Stimulated activated CD4-positive, alpha-beta T cell treated with anti-CD3 and anti-CD28 coated beads, Interleukin-4, amount 100 ng/mL, for 1 hour (primary cell): ENCODE data around the gene MYOT.
A peak's percentile ranks its signal among the peaks of the same experiment; 100 is the strongest.
"Not testable (repeated sequence)": the region's sequence is repeated elsewhere in the genome, so short reads cannot be mapped to it uniquely, and the experiment has no call there.

ENCODE experiments used
- DNase-seq: peaks from one replicate; pipeline ENCODE4 v3.0.0-alpha.2; 2020

The MYOT gene

DNA sequence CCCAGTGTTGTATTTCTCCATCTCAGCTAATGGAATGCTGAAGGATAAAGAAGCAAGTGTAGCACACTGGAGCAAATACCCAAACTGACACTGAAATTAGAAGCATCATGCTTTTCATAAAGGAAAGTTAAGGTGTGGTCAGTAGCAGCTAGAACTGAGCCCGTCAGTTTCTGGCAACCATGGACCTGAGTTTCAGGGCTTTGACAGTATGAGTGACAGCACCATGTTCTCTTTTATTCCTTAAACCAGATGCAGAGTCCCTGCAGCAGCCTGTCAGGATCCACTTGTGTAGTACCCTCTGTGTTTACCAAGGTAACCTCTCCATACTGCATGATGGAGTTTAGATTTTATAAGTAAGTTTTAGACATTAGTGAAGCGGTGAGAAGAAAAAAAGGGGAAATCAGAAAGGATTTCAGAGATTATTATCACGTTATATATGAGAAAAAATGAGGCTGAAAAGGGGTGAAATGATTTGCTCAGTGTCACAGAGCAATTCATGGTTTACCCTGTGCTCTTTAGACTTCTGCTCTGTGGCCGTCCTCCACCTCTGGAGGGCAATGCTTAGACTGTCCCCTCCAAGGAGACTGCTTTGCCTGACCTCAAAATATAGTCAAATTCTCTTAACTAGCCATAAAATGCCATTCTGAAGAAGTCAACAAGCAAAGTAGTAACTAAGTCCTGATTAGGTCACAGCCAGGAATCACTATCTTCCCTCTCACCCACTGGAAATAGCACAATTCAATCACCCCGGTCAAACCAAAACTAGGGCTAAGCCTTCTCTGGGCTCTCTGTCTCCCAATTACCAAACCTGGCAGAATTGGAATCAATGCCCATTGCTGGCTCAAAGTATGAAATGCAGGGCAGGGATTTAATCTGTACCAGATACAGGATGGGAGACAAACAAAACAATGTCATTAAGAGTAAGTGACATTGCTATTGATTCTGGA, 10.5 kb upstream of the MYOT start:
- no peak for DNase-seq

DNA sequence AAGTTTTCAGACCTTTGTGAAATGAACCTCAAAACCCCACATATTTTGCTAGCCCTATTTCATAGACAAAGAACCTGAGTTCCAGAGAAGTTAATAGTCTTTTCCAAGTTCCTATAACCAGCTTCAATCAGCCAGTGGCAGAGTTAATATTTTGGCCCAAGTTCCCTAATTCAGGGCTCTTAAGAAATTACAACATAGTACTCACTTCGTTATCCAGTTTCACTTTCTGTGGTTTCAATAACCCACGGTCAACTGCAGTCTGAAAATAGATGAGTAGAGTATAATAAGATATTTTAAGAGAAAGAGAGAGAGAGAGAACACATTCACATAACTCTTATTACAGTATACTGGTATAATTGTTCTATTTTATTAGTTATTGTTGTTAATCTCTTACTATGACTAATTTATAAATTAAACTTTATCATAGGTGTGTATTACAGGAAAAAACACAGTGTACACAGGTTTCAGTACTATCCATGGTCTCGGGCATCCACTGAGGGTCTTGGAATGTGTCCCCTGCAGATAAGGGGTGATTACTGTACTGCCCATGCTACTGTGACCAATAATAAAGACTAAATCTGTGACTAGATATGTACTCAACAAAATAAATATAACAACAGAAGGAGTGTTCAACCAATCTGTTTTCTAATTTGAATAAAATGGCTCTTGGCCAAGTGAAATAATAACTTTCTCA, 9.3 kb upstream of the MYOT start:
- DNase-seq = no peak

DNA sequence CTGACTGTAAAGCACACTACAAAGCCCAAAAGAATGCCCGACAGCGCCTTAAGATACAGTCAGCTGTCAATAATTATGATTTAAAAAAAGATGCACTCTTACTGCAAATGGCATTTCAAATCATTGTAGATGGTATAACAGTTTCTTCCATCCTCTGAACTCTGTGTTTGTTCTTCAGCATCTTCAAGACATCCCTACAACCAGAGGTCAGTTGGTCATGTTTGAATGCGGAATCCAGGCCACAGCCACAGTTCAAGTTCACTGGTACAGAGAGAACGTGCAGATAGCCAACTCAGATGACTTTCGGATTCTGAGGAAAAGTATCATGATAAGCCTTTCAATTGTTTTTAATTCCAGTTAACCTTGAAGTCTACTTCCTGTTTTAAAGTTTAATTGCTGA, 8.7 kb upstream of the MYOT start:
- DNase-seq = no peak

DNA sequence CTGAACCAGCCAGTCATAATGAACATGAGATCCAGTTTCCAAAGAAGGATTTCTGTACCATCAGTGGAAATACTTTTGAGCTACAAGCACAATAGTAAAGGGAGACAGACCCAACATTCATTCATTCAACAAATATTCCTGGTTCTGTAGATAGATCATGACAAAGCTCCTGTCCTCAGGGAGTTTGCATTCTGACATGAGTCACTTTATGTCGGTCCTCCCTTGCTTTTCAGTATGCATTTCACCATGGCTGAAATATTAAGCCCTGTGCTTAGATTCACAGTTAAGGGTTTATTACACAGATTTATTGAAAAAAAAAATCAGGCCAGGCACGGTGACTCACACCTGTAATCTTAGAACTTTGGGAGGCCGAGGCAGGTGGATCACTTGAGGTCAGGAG, 5.4 kb upstream of the MYOT start:
- DNase-seq = no peak

DNA sequence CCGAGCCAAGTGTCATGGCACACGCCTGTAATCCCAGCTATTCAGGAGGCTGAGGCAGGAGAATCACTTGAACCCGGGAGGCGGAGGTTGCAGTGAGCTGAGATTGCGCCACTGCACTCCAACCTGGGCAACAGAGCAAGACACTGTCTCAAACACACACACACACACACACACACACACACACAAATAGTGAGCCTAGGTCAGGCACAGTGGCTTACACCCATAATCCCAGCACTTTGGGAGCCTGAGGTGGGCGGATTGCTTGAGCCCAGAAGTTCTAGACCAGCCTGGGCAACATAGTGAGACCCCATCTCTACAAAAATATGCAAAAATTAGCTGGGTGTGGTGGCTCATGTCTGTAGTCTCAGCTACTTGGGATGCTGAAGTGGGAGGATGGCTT, 4.0 kb upstream of the MYOT start:
- not testable (repeated sequence) for DNase-seq

DNA sequence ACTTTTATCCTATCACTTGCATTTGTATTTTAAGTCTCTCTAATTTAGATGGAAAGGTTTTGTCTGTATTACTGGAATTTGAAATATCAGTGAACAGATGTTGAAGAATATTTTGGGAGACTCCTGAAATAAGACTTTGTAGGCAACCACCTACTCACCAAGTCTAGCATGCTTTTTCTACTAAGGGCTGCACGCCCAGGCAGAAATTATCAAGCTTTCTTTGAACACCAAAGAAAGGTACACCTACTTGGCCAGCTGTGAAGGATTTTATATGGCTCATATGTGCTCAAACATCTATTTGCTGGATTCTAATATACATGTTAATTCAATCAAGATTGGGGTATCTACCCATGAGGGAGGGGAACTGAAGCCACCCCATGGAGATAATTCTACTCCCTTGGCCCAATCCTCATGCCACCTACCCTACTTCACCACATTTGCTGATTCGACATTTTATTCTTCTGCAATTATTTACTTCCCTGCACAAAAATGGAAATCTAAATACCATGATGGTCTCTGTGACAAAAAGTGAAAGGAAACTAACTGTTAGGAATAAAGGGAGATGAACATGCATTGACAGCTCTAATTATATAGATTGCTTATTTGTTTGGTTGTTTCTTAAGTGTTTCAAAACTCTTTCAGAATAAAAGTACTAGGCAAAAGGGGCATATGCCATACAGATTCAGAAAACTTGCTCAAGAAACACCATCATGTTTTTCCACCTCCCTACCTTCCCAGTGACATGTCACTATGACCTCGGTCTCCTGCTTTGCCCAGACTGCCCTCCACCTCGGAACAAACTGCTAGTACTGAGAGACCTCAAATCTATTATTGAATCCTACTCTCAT, 895 bp upstream of the MYOT start:
- no peak for DNase-seq

DNA sequence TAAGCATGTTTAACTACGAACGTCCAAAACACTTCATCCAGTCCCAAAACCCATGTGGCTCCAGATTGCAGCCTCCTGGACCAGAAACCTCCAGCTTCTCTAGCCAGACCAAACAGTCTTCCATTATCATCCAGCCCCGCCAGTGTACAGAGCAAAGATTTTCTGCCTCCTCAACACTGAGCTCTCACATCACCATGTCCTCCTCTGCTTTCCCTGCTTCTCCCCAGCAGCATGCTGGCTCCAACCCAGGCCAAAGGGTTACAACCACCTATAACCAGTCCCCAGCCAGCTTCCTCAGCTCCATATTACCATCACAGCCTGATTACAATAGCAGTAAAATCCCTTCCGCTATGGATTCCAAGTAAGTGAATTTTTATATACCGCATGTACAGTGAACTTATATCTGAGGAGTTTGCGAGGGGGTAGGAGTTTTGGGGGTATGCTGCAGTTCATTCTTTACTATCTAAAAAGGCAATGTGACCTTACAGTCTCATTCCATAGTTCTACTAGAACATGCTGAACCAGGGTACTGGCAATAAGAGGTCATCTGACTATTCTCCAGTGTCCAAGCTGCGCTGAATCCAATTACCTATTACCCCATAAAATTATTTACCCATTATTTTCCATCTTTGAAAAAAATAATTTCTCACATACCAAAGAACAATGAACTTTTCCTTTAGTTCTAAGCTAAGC, 3.1 kb downstream of the MYOT start:
- DNase-seq = no peak

DNA sequence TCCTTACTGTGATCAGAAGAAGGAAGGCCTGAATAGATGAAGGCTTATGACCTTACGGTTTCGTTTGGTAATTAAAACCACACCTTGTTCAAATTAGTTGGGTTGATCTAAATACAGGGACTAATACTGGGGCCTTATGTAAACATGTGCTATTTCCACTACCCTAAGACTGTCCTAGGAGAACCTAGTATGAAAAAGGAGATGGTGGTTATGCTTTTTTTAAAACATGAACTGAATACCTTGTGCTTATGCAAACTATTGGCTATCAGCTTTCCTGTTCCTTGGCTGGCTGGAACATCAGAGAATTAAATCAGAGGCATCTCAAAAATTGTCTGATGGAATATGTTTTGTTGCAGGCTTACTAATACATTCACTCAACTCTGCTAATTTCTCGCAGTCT, 3.9 kb downstream of the MYOT start:
- no peak for DNase-seq

DNA sequence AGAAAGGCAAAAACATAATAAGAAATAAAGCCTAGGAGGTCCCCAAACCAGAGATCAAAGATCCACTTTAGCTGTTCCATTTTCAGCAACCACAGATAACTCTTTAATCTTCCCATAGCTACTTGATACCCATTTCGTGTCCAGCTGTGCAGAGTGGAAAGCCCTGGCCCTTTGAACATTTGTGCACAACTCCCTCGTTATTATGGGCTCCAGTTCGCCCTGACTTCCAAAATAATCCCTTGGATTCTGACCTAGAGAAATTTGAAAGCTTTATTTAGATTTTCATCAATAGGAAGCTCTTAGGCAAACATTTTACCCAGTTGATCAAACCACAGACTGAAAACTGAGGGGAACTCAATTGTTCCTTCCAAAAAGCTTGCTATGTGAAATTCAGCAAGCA, 4.8 kb downstream of the MYOT start:
- DNase-seq = no peak

DNA sequence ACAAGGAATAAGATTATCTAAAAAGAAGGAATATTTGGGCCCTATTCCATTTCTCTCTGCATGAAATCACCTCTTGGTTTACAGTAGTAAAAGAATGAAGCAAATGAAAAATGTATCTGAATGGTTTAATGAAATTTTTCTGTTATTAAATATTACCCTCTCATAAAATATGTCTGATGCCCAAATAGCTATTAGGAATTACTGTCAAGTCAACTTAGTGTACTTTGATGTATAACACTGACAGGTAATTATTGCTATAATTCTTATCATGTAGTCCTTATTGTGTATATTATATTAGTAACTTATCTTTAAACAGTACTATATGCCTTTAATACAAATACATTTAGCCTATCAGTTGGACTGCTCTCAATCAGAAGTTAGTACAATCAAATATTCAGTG, 8.4 kb downstream of the MYOT start:
- no peak for DNase-seq

DNA sequence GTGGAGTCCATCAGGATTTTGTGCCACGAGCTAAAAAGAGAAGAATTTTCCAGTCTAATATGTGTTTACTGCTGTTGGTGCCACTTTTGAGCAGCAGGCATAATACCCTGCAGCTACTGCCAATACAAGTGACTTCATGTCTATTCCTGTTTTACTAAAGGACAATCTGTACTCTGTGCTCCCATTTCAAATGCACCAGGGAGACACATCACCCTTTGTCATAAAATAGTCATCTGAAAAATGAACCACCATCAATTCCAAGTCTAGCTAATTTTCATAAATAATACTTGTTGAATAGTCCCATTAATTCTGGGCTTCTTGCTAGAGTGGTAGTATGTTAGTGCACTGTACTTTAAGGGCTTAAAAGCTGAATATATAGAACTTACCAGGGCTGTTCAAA, 12.7 kb downstream of the MYOT start:
- no peak for DNase-seq

DNA sequence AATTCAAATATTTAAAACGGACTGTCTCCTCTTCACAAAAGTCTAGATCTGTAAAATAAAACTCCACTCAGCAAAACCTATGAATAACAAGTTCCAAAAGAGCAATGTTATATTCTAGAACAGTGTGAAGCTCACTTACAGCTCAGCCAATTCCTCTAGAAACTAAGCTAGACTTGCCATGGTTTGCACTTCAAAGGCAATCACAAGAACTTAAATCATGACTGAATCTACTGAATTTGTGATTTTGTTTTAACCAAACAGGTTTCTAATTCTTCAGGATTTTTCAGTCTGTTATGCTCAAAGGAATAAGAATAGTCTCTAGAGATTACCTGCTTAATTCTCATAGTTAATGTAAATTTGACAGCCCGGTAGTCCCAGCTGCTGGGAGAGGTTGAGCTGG, 20.2 kb downstream of the MYOT start:
- DNase-seq = no peak

DNA sequence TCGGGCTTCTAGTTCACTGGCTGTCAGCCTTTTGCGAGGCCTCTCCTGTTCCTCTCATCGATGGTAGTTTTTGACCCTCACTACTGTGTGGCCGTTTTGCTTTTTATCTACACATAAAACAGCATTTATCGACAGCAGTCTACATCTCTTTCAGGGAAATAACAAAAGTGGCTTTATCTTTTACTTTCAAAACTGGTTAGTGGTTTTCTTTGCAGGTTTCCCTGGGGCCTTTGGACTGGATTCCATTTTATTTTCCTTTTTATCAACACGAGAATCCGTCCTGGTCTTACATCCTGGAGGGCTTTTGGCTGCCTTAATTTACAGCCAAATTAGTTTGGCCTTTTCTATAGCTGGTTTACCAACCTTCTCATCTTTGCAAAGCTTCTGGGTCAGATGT, 20.8 kb downstream of the MYOT start:
- no peak for DNase-seq

DNA sequence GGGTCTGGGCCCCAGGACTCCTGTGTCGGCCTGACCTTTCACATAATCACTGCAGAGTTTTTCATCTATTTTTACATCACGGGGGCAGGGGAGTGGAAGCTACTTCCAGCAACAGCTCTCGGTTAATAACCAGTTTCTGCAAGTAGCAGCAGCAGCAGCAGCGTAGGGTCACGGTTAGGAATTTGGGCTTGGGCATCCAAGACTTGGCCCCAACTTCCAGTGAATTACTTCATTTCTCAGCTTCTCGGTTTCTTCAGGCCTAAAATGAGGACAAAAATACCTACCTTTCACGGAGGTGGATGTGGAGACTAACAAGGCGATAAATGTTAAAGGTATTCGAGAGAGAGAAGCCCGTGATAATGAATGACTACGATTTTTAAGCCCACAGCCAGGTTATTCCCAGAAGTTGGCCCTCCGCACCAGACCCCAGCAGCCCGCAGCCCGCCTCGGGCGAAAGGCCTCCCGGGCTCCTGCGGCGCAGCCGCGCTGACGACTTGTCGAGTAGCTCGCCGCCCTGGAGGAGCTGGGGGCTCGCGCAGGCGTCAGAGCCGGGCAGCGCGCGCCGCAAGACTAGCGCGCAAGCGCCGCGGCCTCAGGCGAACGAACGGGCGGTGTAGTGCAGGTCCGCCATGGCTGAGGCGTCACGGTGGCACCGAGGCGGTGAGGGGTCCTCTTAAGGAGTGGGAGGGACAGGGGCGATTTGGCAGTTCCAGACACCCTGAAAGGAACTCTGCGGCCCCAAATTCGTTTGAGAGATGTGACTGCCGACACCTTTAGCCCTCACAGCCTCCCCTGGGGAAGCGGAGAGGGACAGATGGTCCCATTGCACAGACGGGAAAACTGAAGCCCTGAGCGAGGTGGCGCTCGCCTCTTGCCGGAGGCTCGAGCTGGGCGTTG, 21.5 kb downstream of the MYOT start, which contains the start of gene PKD2L2:
PKD2L2 (plus strand) TSS at position 595 of the 897 bp plus-strand sequence; CDS start at position 630, 35 bp downstream.
- DNase-seq = peak; percentile 83

DNA sequence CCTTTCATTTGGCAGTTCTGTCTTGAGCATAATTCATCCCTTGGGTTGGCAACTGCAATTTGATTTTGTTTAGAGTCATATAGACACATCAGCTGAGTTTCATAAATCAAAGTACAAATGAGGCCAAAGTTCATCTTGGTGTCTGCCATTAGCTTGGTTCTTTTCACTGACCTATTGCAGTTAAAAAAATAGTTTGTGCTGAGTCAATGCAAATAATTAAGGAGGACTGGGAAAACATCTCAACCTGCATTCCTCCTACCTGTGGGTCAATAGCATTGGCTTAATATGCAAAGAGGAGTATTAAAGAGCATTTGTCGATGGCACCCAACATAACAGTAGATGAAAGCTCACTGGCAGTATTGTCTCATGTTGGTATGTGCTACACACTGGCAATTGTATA, 23.2 kb downstream of the MYOT start:
- DNase-seq = no peak

DNA sequence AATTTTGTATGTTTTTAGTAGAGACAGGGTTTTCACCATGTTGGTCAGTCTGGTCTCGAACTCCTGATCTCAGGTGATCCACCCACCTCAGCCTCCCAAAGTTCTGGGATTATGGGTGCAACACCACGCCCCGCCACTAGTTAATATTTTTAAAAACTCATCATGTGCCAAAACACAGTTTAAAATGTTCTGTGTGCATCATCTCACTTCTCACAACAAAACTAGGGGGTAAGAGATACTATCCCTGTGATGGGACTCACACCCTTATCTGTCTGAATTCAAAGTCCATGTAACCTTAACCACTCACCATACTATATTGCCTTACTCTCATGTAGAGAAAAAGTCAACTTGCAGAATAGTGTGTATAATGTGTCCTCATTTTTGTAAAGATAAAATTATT, 24.2 kb downstream of the MYOT start:
- no peak for DNase-seq

DNA sequence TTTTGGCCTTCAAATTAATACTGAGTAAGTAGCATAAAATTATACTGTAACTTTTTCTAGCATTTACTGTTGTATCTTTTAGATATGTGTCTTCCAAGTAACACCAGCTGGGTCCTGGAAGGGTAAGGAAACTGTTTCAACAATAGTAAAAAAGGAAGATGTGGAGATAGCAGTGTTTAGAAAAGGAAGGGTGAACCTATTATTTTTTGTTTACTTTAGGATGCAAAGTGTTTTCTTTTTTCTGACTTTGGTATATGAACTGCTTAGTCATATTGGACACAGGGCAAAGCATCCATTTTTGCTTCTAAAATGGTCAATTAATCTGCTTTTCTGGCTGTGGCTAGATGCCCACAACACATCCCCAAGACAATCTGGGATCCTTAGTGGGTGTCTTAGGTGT, 26.9 kb downstream of the MYOT start:
- DNase-seq = no peak

DNA sequence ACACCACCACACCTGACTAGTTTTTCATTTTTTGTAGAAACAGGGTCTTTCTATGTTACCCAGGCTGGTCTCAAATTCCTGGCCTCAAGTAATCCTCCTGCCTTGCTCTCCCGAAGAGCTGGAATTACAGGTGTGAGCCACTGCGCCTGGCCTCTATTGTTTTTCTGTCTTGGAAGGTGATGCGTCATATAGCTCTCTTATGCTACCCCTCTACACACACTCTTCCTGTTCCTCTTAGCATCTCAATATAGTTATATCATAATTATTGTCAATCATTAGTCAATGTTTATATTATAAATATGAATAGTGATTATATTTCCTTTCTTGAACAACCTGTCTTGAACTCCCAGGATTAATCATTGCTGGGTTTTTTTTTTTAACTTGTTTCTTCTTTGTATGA, 28.9 kb downstream of the MYOT start:
- no peak for DNase-seq

DNA sequence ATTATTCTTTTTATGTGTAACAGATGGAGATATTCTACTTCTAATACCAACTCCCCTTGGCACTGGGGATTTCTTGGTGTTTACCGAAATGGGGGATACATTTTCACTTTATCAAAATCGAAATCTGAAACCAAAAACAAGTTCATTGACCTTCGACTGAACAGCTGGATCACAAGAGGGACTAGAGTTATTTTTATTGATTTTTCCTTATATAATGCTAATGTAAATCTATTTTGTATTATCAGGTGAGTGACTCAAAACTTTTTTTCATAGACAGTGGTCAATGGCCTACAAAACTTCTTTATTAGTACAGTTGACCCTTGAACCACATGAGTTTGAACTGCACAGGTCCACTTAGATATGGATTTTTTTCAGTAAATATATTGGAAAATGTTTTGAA, 31.8 kb downstream of the MYOT start:
- no peak for DNase-seq

DNA sequence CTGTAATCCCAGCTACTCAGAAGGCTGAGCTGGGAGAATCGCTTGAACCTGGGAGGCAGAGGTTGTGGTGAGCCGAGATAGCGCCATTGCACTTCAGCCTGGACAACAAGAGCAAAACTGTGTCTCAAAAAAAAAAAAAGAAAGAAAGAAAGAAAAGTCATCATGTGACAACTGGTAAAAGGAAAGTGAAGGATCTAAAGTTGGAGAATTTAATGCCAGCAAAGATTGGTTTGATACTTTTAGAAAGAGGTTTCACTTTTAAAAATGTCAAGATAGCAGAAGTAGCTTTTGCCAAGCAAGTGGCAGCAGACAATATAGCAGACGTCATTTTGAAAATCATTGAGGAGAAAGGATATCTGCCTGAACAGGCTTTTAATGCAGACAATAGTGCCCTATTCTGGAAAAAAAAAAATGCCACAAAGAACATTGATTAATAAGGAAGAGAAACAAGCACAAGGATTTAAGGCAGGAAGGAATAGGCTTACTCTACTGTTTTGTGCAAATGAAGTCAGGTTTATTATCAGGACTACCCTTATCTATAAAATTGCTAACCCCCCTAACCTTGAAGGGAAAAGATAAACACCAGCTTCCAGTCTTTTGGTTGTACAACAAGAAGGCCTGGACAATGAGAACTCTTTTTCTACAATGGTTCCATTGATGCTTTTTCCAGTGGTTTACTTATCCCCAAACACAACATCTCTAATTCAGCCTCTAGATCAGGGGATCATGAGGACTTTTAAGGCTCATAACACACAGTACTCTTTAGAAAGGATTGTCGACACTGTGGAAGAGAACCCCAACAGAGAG, 33.6 kb downstream of the MYOT start:
- DNase-seq = no peak
